ENCODE results near the gene CST5.
A peak's percentile ranks its signal among the peaks of the same experiment; 100 is the strongest.
"Not testable (repeated sequence)": the region's sequence is repeated elsewhere in the genome, so short reads cannot be mapped to it uniquely, and the experiment has no call there.

The CST5 gene

GRCh38 chr20:23915844-23916243 lies 36.3 kb upstream of the CST5 start:
- Mint-ChIP-seq H3K27me3 (ENCODE audit: low read depth) (no peaks in the 10 kb centered on the region), H3K9me3 (no peaks in the 10 kb centered on the region), H3K4me1 (ENCODE audit: low read depth) (peaks cover 4% of the 10 kb centered on the region), H3K27ac (no peak overlapping the region), H3K36me3 (ENCODE audit: low read depth) (no peaks in the 10 kb centered on the region), H3K4me3 (no peak overlapping the region)

GRCh38 chr20:23914469-23914868 lies 34.9 kb upstream of the CST5 start:
- not testable (repeated sequence) for H3K27me3 Mint-ChIP-seq (ENCODE audit: low read depth); H3K27ac Mint-ChIP-seq; H3K4me3 Mint-ChIP-seq; H3K4me1 Mint-ChIP-seq (ENCODE audit: low read depth); H3K36me3 Mint-ChIP-seq (ENCODE audit: low read depth); H3K9me3 Mint-ChIP-seq

- peaks cover 14% of the 10 kb centered on the region for H3K27me3 Mint-ChIP-seq (ENCODE audit: low read depth)
- H3K9me3 Mint-ChIP-seq: peaks cover 18% of the 10 kb centered on the region
- H3K4me3 Mint-ChIP-seq: no peak overlapping the region
- no peaks in the 10 kb centered on the region for H3K36me3 Mint-ChIP-seq (ENCODE audit: low read depth)
- H3K27ac Mint-ChIP-seq: no peak overlapping the region
- H3K4me1 Mint-ChIP-seq (ENCODE audit: low read depth): no peaks in the 10 kb centered on the region
These were observed 30.7 kb upstream of the CST5 start for GRCh38 chr20:23910210-23910609.

GRCh38 chr20:23909390-23909789 lies 29.8 kb upstream of the CST5 start:
- Mint-ChIP-seq H3K27ac (no peak overlapping the region), H3K4me1 (ENCODE audit: low read depth) (no peaks in the 10 kb centered on the region), H3K36me3 (ENCODE audit: low read depth) (no peaks in the 10 kb centered on the region), H3K27me3 (ENCODE audit: low read depth) (peaks cover 15% of the 10 kb centered on the region), H3K4me3 (no peak overlapping the region), H3K9me3 (peaks cover 18% of the 10 kb centered on the region)

GRCh38 chr20:23907579-23907978 lies 28.0 kb upstream of the CST5 start:
- Mint-ChIP-seq H3K9me3 (peaks cover 18% of the 10 kb centered on the region), H3K4me3 (no peak overlapping the region)

GRCh38 chr20:23902396-23902795 lies 22.8 kb upstream of the CST5 start:
- H3K27me3 Mint-ChIP-seq (ENCODE audit: low read depth): peaks cover 19% of the 10 kb centered on the region
- peak overlapping the region; percentile 33 for H3K4me3 Mint-ChIP-seq
- not testable (repeated sequence) for H3K9me3 Mint-ChIP-seq; H3K4me1 Mint-ChIP-seq (ENCODE audit: low read depth); H3K36me3 Mint-ChIP-seq (ENCODE audit: low read depth)
- peak overlapping the region; percentile 29 for H3K27ac Mint-ChIP-seq

More at GRCh38 chr20:23907579-23907978, 28.0 kb upstream of the CST5 start:
- Mint-ChIP-seq H3K36me3 (ENCODE audit: low read depth) (no peaks in the 10 kb centered on the region), H3K27me3 (ENCODE audit: low read depth) (peaks cover 15% of the 10 kb centered on the region), H3K27ac (no peak overlapping the region), H3K4me1 (ENCODE audit: low read depth) (peaks cover 3% of the 10 kb centered on the region)

GRCh38 chr20:23890867-23891266 lies 11.3 kb upstream of the CST5 start:
- H3K9me3 Mint-ChIP-seq; H3K36me3 Mint-ChIP-seq (ENCODE audit: low read depth); H3K4me3 Mint-ChIP-seq; H3K4me1 Mint-ChIP-seq (ENCODE audit: low read depth); H3K27ac Mint-ChIP-seq: not testable (repeated sequence)
- H3K27me3 Mint-ChIP-seq (ENCODE audit: low read depth): peaks cover 13% of the 10 kb centered on the region

- H3K27ac Mint-ChIP-seq: no peak overlapping the region
- H3K9me3 Mint-ChIP-seq: no peaks in the 10 kb centered on the region
- H3K36me3 Mint-ChIP-seq (ENCODE audit: low read depth): no peaks in the 10 kb centered on the region
- H3K4me1 Mint-ChIP-seq (ENCODE audit: low read depth): no peaks in the 10 kb centered on the region
- H3K27me3 Mint-ChIP-seq (ENCODE audit: low read depth): peaks cover 8% of the 10 kb centered on the region
- no peak overlapping the region for H3K4me3 Mint-ChIP-seq
These were observed 10.2 kb upstream of the CST5 start for GRCh38 chr20:23889775-23890187.

- Mint-ChIP-seq H3K27me3 (ENCODE audit: low read depth) (no peaks in the 10 kb centered on the region), H3K36me3 (ENCODE audit: low read depth) (no peaks in the 10 kb centered on the region), H3K4me1 (ENCODE audit: low read depth) (no peaks in the 10 kb centered on the region), H3K27ac (no peak overlapping the region), H3K4me3 (no peak overlapping the region), H3K9me3 (no peaks in the 10 kb centered on the region)
These were observed 8.3 kb upstream of the CST5 start for GRCh38 chr20:23887856-23888255.

GRCh38 chr20:23884771-23885162 lies 5.2 kb upstream of the CST5 start:
- H3K27ac Mint-ChIP-seq: no peak overlapping the region
- H3K9me3 Mint-ChIP-seq: no peaks in the 10 kb centered on the region
- H3K27me3 Mint-ChIP-seq (ENCODE audit: low read depth): no peaks in the 10 kb centered on the region
- no peaks in the 10 kb centered on the region for H3K36me3 Mint-ChIP-seq (ENCODE audit: low read depth)
- H3K4me1 Mint-ChIP-seq (ENCODE audit: low read depth): no peaks in the 10 kb centered on the region
- H3K4me3 Mint-ChIP-seq: no peak overlapping the region

- Mint-ChIP-seq H3K27ac (no peak overlapping the region), H3K4me1 (ENCODE audit: low read depth) (no peaks in the 10 kb centered on the region)
These were observed 4.7 kb upstream of the CST5 start for GRCh38 chr20:23884136-23884770.

GRCh38 chr20:23881371-23881770 lies 1.8 kb upstream of the CST5 start:
- no peaks in the 10 kb centered on the region for H3K9me3 Mint-ChIP-seq
- no peaks in the 10 kb centered on the region for H3K27me3 Mint-ChIP-seq (ENCODE audit: low read depth)
- no peak overlapping the region for H3K27ac Mint-ChIP-seq
- H3K4me1 Mint-ChIP-seq (ENCODE audit: low read depth): no peaks in the 10 kb centered on the region
- no peaks in the 10 kb centered on the region for H3K36me3 Mint-ChIP-seq (ENCODE audit: low read depth)
- no peak overlapping the region for H3K4me3 Mint-ChIP-seq

More at GRCh38 chr20:23884136-23884770, 4.7 kb upstream of the CST5 start:
- H3K36me3 Mint-ChIP-seq (ENCODE audit: low read depth): no peaks in the 10 kb centered on the region
- H3K4me3 Mint-ChIP-seq: no peak overlapping the region
- H3K9me3 Mint-ChIP-seq: no peaks in the 10 kb centered on the region
- H3K27me3 Mint-ChIP-seq (ENCODE audit: low read depth): no peaks in the 10 kb centered on the region

- no peaks in the 10 kb centered on the region for H3K4me1 Mint-ChIP-seq (ENCODE audit: low read depth)
- no peak overlapping the region for H3K27ac Mint-ChIP-seq
- H3K36me3 Mint-ChIP-seq (ENCODE audit: low read depth): no peaks in the 10 kb centered on the region
- no peaks in the 10 kb centered on the region for H3K9me3 Mint-ChIP-seq
- no peaks in the 10 kb centered on the region for H3K27me3 Mint-ChIP-seq (ENCODE audit: low read depth)
- no peak overlapping the region for H3K4me3 Mint-ChIP-seq
These were observed 869 bp upstream of the CST5 start for GRCh38 chr20:23880417-23880816.

GRCh38 chr20:23879811-23880374 lies 345 bp upstream of the CST5 start:
- Mint-ChIP-seq H3K36me3 (ENCODE audit: low read depth) (no peaks in the 10 kb centered on the region), H3K9me3 (no peaks in the 10 kb centered on the region), H3K4me1 (ENCODE audit: low read depth) (no peaks in the 10 kb centered on the region), H3K4me3 (no peak overlapping the region), H3K27me3 (ENCODE audit: low read depth) (no peaks in the 10 kb centered on the region), H3K27ac (no peak overlapping the region)

GRCh38 chr20:23878787-23879186 lies 761 bp downstream of the CST5 start:
- Mint-ChIP-seq H3K36me3 (ENCODE audit: low read depth) (no peaks in the 10 kb centered on the region), H3K27me3 (ENCODE audit: low read depth) (no peaks in the 10 kb centered on the region), H3K9me3 (no peaks in the 10 kb centered on the region), H3K27ac (no peak overlapping the region), H3K4me1 (ENCODE audit: low read depth) (no peaks in the 10 kb centered on the region), H3K4me3 (no peak overlapping the region)
